SK-N-SH treated with all-trans-retinoic acid at 6 μM for 48 hours (cell line): ENCODE measurements around the gene S100P.

ENCODE experiments used
- ATAC-seq: fragments of 200-7000 bp; cut with Tn5 transposase; 3 replicates; pipeline ENCODE4 v1.9.1; 2020; ENCODE audit warnings: mild to moderate bottlenecking, moderate library complexity
- ARNTL ChIP-seq: fragments of 450-650 bp; formaldehyde crosslinking; IDR thresholded peaks from 2 replicates; pipeline ENCODE4 v1.5.0; 2020; ENCODE audit warnings: low read depth, mild to moderate bottlenecking, moderate library complexity, borderline replicate concordance
- BACH2 ChIP-seq: fragments of 250-450 bp; sonication (Bioruptor Pico); IDR thresholded peaks from 2 replicates; pipeline ENCODE4 v1.9.0; 2021; ENCODE audit warnings: mild to moderate bottlenecking, borderline replicate concordance
- CREB5 ChIP-seq: fragments of 250-450 bp; sonication (Bioruptor Pico); IDR thresholded peaks from 2 replicates; pipeline ENCODE4 v1.5.1; 2020; ENCODE audit warnings: low read depth, mild to moderate bottlenecking, moderate library complexity
- CSDC2 ChIP-seq: fragments of 250-450 bp; sonication (Bioruptor Pico); IDR thresholded peaks from 2 replicates; pipeline ENCODE4 v1.5.0; 2020; ENCODE audit warnings: mild to moderate bottlenecking, moderate library complexity
- CSRNP3 ChIP-seq: fragments of 250-450 bp; sonication (Bioruptor Pico); IDR thresholded peaks from 2 replicates; pipeline ENCODE4 v1.5.1; 2021; ENCODE audit warnings: mild to moderate bottlenecking, moderate library complexity
- ESRRG ChIP-seq: fragments of 250-450 bp; sonication (Bioruptor Pico); IDR thresholded peaks from 2 replicates; pipeline ENCODE4 v1.6.1; 2021; ENCODE audit warnings: mild to moderate bottlenecking
- GLIS3 ChIP-seq: fragments of 250-450 bp; sonication (Bioruptor Pico); IDR thresholded peaks from 2 replicates; pipeline ENCODE4 v1.5.0; 2020; ENCODE audit warnings: mild to moderate bottlenecking, moderate library complexity
- ISL1 ChIP-seq: fragments of 250-450 bp; sonication (Bioruptor Pico); IDR thresholded peaks from 2 replicates; pipeline ENCODE4 v2.1.2; 2022; ENCODE audit warnings: mild to moderate bottlenecking, moderate library complexity
- OSR1 ChIP-seq: fragments of 250-450 bp; sonication (Bioruptor Pico); IDR thresholded peaks from 2 replicates; pipeline ENCODE4 v1.8.0; 2022; ENCODE audit warnings: moderate library complexity, mild to moderate bottlenecking, inconsistent platforms
- POU6F1 ChIP-seq: fragments of 250-450 bp; sonication (Bioruptor Pico); IDR thresholded peaks from 2 replicates; pipeline ENCODE4 v1.8.0; 2021; ENCODE audit warnings: low read depth, mild to moderate bottlenecking, moderate library complexity, borderline replicate concordance
- RARB ChIP-seq: fragments of 250-450 bp; sonication (Bioruptor Pico); IDR thresholded peaks from 2 replicates; pipeline ENCODE4 v1.8.0; 2021; ENCODE audit warnings: mild to moderate bottlenecking, moderate library complexity
- SNAI2 ChIP-seq: fragments of 250-450 bp; sonication (Bioruptor Pico); IDR thresholded peaks from 2 replicates; pipeline ENCODE4 v1.5.0; 2020; ENCODE audit warnings: mild to moderate bottlenecking, moderate library complexity
- TCF4 ChIP-seq: fragments of 250-450 bp; sonication (Bioruptor Pico); IDR thresholded peaks from 2 replicates; pipeline ENCODE4 v1.8.0; 2021; ENCODE audit warnings: mild to moderate bottlenecking, moderate library complexity, borderline replicate concordance
- ZC3H10 ChIP-seq: fragments of 250-450 bp; sonication (Bioruptor Pico); IDR thresholded peaks from 2 replicates; pipeline ENCODE4 v1.5.1; 2021; ENCODE audit warnings: mild to moderate bottlenecking, moderate library complexity
- ZFP3 ChIP-seq: fragments of 250-450 bp; sonication (Bioruptor Pico); IDR thresholded peaks from 2 replicates; pipeline ENCODE4 v1.5.0; 2020; ENCODE audit warnings: mild to moderate bottlenecking, moderate library complexity
- ZFP30 ChIP-seq: fragments of 450-650 bp; formaldehyde crosslinking; IDR thresholded peaks from 2 replicates; pipeline ENCODE4 v1.5.0; 2022; ENCODE audit warnings: mild to moderate bottlenecking, moderate library complexity
- ZNF565 ChIP-seq: fragments of 450-650 bp; formaldehyde crosslinking; conservative IDR thresholded peaks from 2 replicates; pipeline ENCODE4 v1.5.0; 2020; ENCODE audit warnings: low read depth, mild to moderate bottlenecking, moderate library complexity
- ZNF70 ChIP-seq: fragments of 450-650 bp; formaldehyde crosslinking; IDR thresholded peaks from 2 replicates; pipeline ENCODE4 v1.5.0; 2020; ENCODE audit warnings: mild to moderate bottlenecking, moderate library complexity
- ZNF8 ChIP-seq: fragments of 450-650 bp; formaldehyde crosslinking; IDR thresholded peaks from 2 replicates; pipeline ENCODE4 v1.5.0; 2020; ENCODE audit warnings: mild to moderate bottlenecking, moderate library complexity

The S100P gene

GRCh38 chr4:6663596-6664393, 29.9 kb upstream of the S100P start:
- no peak for ATAC-seq
- TF ChIP-seq ZNF565 (CRISPR knock-in tag) (no peak), GLIS3 (no peak), ZFP3 (no peak), ZNF8 (CRISPR knock-in tag) (no peak), ZNF70 (CRISPR knock-in tag) (no peak), TCF4 (no peak), ESRRG (CRISPR knock-in tag) (no peak), ARNTL (CRISPR knock-in tag) (no peak), CSDC2 (CRISPR knock-in tag) (no peak), RARB (no peak), BACH2 (no peak), ISL1 (no peak), SNAI2 (CRISPR knock-in tag) (no peak), CREB5 (no peak), ZFP30 (CRISPR knock-in tag) (no peak)
- TF ChIP-seq, all 23 proteins: peak for 0

GRCh38 chr4:6665320-6665654, 28.4 kb upstream of the S100P start:
- TF ChIP-seq BACH2 = no peak
- no peak for TF ChIP-seq GLIS3
- TF ChIP-seq OSR1 (CRISPR knock-in tag) = no peak
- TF ChIP-seq TCF4 = no peak
- no peak for TF ChIP-seq ZC3H10 (CRISPR knock-in tag)
- no peak for TF ChIP-seq ZFP3
- no peak for TF ChIP-seq ZNF70 (CRISPR knock-in tag)
- TF ChIP-seq CSDC2 (CRISPR knock-in tag) = no peak
- TF ChIP-seq ZFP30 (CRISPR knock-in tag) = no peak
- no peak for TF ChIP-seq CSRNP3 (CRISPR knock-in tag)
- TF ChIP-seq ZNF565 (CRISPR knock-in tag) = no peak
- no peak for TF ChIP-seq CREB5
- TF ChIP-seq ZNF8 (CRISPR knock-in tag) = no peak
- no peak for TF ChIP-seq RARB
- no peak for TF ChIP-seq ISL1
- ATAC-seq = no peak

GRCh38 chr4:6668391-6668790, 25.3 kb upstream of the S100P start:
- ATAC-seq = no peak
- TF ChIP-seq ZNF565 (CRISPR knock-in tag) (no peak), ARNTL (CRISPR knock-in tag) (no peak), CREB5 (no peak), ZFP30 (CRISPR knock-in tag) (no peak), ZC3H10 (CRISPR knock-in tag) (no peak), CSRNP3 (CRISPR knock-in tag) (no peak), ZNF8 (CRISPR knock-in tag) (no peak)

- TF ChIP-seq POU6F1 (no peak), ZFP30 (CRISPR knock-in tag) (no peak), RARB (no peak), ZNF70 (CRISPR knock-in tag) (no peak), ZNF565 (CRISPR knock-in tag) (no peak), BACH2 (no peak), CSRNP3 (CRISPR knock-in tag) (no peak)
- no peak for ATAC-seq
Observed at GRCh38 chr4:6671648-6672047, 22.0 kb upstream of the S100P start.
